CD14-positive monocyte (primary cell): ENCODE measurements around the gene KIF26A. TPM values are rescaled to one million over a fixed set of nuclear protein-coding genes. Genes with fewer than 3 reads are reported as not detected.

Source experiments
- DNase-seq, 3 donors: peaks; one replicate each; pipeline ENCODE4 v3.0.0-alpha.2; 2011 to 2022
- H2AFZ ChIP-seq: 2 replicates; pipeline ENCODE4 v1.6.0; 2012; ENCODE audit warnings: mild to moderate bottlenecking, low read depth, low read length, inconsistent platforms; ENCODE audit not compliant: insufficient read depth, poor library complexity, severe bottlenecking
- H3K27ac ChIP-seq, 2 donors: 1 replicate in 1 of 2; 2 replicates in 1 of 2; pipeline ENCODE4 v1.5.1; 2012 to 2013; ENCODE audit warnings: low read length in 2 of 2, control low read depth in 1 of 2, inconsistent platforms in 1 of 2, low read depth in 1 of 2, mild to moderate bottlenecking in 1 of 2
- H3K27me3 ChIP-seq, 2 donors: one replicate each; pipeline versions ENCODE4 v1.6.0 to v1.6.1; 2011 to 2013; ENCODE audit warnings: low read length in 2 of 2; ENCODE audit not compliant: control insufficient read depth in 2 of 2, insufficient read depth in 2 of 2
- H3K36me3 ChIP-seq, 2 donors: replicated peaks in 1 of 2; 1 replicate in 1 of 2; 2 replicates in 1 of 2; pipeline versions ENCODE4 v1.5.1 to v1.6.1; 2012 to 2013; ENCODE audit warnings: low read length in 2 of 2, control low read depth in 1 of 2, inconsistent platforms in 1 of 2, mild to moderate bottlenecking in 1 of 2; ENCODE audit not compliant: insufficient read depth in 2 of 2, control insufficient read depth in 1 of 2
- H3K4me1 ChIP-seq, 2 donors: 1 replicate in 1 of 2; 2 replicates in 1 of 2; pipeline versions ENCODE4 v1.5.1 to v1.6.1; 2012 to 2013; ENCODE audit warnings: low read length in 2 of 2, control low read depth in 1 of 2, inconsistent platforms in 1 of 2, mild to moderate bottlenecking in 1 of 2, moderate library complexity in 1 of 2; ENCODE audit not compliant: insufficient read depth in 2 of 2, control insufficient read depth in 1 of 2
- H3K4me2 ChIP-seq: replicated peaks from 2 replicates; pipeline ENCODE3; 2012; ENCODE audit warnings: low read length, moderate library complexity, mild to moderate bottlenecking; ENCODE audit not compliant: poor library complexity, severe bottlenecking; ENCODE audit errors: extremely low read depth
- H3K4me3 ChIP-seq, 3 experiments: fragments of 200-600 bp in 1 of 3; sonication (generic) in 1 of 3; replicated peaks in 1 of 3; 1 replicate in 2 of 3; 2 replicates in 1 of 3; pipeline ENCODE4 v1.5.1; 2011 to 2013; ENCODE audit warnings: low read length in 3 of 3, mild to moderate bottlenecking in 3 of 3, control low read depth in 2 of 3, low read depth in 2 of 3, inconsistent platforms in 1 of 3, moderate library complexity in 1 of 3
- H3K79me2 ChIP-seq: 2 replicates; pipeline ENCODE4 v1.6.0; 2012; ENCODE audit warnings: mild to moderate bottlenecking, control low read depth, inconsistent platforms, low read length, moderate library complexity; ENCODE audit not compliant: insufficient read depth
- H3K9ac ChIP-seq: 2 replicates; pipeline ENCODE4 v1.6.0; 2017; ENCODE audit warnings: low read length, mild to moderate bottlenecking; ENCODE audit not compliant: insufficient read depth, poor library complexity, severe bottlenecking
- H3K9me3 ChIP-seq, 2 donors: replicated peaks in 1 of 2; 1 replicate in 1 of 2; 2 replicates in 1 of 2; pipeline versions ENCODE4 v1.5.1 to v1.6.1; 2012 to 2013; ENCODE audit warnings: low read length in 2 of 2, control low read depth in 1 of 2; ENCODE audit not compliant: control insufficient read depth in 1 of 2, insufficient read depth in 1 of 2
- H4K20me1 ChIP-seq: 2 replicates; pipeline ENCODE4 v1.6.0; 2012; ENCODE audit warnings: mild to moderate bottlenecking, low read length, control low read depth, moderate library complexity; ENCODE audit not compliant: insufficient read depth
- H3K27ac Mint-ChIP-seq, 7 donors: one replicate each; pipeline ENCODE4 v1.8.0; 2020; ENCODE audit warnings: mild to moderate bottlenecking in 7 of 7, mixed read lengths in 7 of 7, moderate library complexity in 6 of 7, inconsistent platforms in 2 of 7
- H3K27me3 Mint-ChIP-seq, 3 donors: one replicate each; pipeline ENCODE4 v1.8.0; 2021 to 2022; ENCODE audit warnings: low read depth in 3 of 3, mild to moderate bottlenecking in 3 of 3, mixed read lengths in 3 of 3, moderate library complexity in 3 of 3, inconsistent platforms in 1 of 3
- H3K36me3 Mint-ChIP-seq, 2 donors: one replicate each; pipeline ENCODE4 v1.8.0; 2020; ENCODE audit warnings: mixed read lengths in 2 of 2, inconsistent platforms in 1 of 2, mild to moderate bottlenecking in 1 of 2
- H3K4me1 Mint-ChIP-seq: one replicate; pipeline ENCODE4 v1.8.0; 2020; ENCODE audit warnings: mild to moderate bottlenecking, mixed read lengths
- H3K4me3 Mint-ChIP-seq, 2 donors: one replicate each; pipeline ENCODE4 v1.8.0; 2020; ENCODE audit warnings: mild to moderate bottlenecking in 2 of 2, mixed read lengths in 2 of 2, moderate library complexity in 1 of 2
- H3K9me3 Mint-ChIP-seq, 7 donors: one replicate each; pipeline ENCODE4 v1.8.0; 2020 to 2022; ENCODE audit warnings: mixed read lengths in 7 of 7, mild to moderate bottlenecking in 6 of 7, moderate library complexity in 6 of 7, inconsistent platforms in 2 of 7
- WGBS: methylation state at CpG from one replicate; pipeline ENCODE4 v1.1.5; 2013; ENCODE audit warnings: missing lambda C conversion rate; ENCODE audit not compliant: insufficient coverage; 5-methylcytosine and 5-hydroxymethylcytosine counted together
- intact Hi-C, 2 donors: fragments of 100-400 bp; cut with micrococcal nuclease; formaldehyde crosslinking; loops; one replicate each; pipeline versions ENCODE4 v1.15.0 to v1.15.1; 2023
- polyA plus RNA-seq, 3 donors: library from polyadenylated mRNA; depleted of rRNA in 1 of 3; unstranded in 2 of 3; stranded (reverse) in 1 of 3; fragments of 300-500 nt in 2 of 3; fragments of >200 nt in 1 of 3; fragmentation: Illumina TruSeq in 2 of 3; gene quantifications; 1 replicate in 2 of 3; 2 replicates in 1 of 3; pipeline ENCODE4 v1.2.3, GENCODE V29; 2012 to 2021
- TF ChIP-seq, protein P1 (sequence below): fragments of 200-600 bp; IDR thresholded peaks from one replicate; pipeline ENCODE4 v1.8.0; 2022; ENCODE audit warnings: antibody characterized with exemption, mild to moderate bottlenecking

The KIF26A gene
- polyA plus RNA-seq, 3 donors, result not detected

DNA sequence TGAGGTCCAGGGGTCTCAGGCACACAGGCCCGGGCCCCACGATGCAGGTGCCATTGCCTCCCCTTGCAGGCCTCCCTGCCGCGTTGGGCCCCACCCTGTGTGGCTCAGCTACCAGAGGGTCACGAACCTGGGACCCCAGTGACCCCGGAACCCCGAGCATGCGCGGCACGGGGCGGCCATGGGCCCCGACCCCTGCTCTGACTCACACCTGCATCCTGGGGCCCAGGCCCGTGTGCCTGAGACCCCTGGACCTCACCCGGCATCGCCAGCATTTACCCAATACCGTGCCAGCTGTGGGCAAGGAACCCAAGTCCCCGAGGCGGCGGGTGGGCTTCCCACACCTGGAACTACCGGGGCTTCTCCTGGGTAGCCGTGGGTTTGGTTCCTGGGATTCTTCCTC, 25.2 kb downstream of the KIF26A start:
- Histone ChIP-seq H3K4me3 (no peak overlapping the region), H4K20me1 (no peaks in the 10 kb centered on the region), H3K79me2 (no peaks in the 10 kb centered on the region), H3K9ac (no peak overlapping the region), H3K27ac (no peak overlapping the region), H3K4me2 (no peak overlapping the region), H2AFZ (no peak overlapping the region), H3K27me3 (no peaks in the 10 kb centered on the region), H3K36me3 (no peaks in the 10 kb centered on the region), H3K9me3 (no peaks in the 10 kb centered on the region), H3K4me1 (no peaks in the 10 kb centered on the region)
- H3K27me3 Mint-ChIP-seq, result peaks cover 0 to 3% (median 2%) of the 10 kb centered on the region in 3 donors
- 92% methylated on average over 20 of the region's 21 CpGs for WGBS
- H3K36me3 Mint-ChIP-seq, result no peaks in the 10 kb centered on the region
- TF ChIP-seq, protein P1, sequence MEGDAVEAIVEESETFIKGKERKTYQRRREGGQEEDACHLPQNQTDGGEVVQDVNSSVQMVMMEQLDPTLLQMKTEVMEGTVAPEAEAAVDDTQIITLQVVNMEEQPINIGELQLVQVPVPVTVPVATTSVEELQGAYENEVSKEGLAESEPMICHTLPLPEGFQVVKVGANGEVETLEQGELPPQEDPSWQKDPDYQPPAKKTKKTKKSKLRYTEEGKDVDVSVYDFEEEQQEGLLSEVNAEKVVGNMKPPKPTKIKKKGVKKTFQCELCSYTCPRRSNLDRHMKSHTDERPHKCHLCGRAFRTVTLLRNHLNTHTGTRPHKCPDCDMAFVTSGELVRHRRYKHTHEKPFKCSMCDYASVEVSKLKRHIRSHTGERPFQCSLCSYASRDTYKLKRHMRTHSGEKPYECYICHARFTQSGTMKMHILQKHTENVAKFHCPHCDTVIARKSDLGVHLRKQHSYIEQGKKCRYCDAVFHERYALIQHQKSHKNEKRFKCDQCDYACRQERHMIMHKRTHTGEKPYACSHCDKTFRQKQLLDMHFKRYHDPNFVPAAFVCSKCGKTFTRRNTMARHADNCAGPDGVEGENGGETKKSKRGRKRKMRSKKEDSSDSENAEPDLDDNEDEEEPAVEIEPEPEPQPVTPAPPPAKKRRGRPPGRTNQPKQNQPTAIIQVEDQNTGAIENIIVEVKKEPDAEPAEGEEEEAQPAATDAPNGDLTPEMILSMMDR, result no peak
- H3K4me1 Mint-ChIP-seq, result no peaks in the 10 kb centered on the region
- DNase-seq, result no peak
- H3K27ac Mint-ChIP-seq, result no peak overlapping the region
- H3K4me3 Mint-ChIP-seq, result no peak overlapping the region
- no peaks in the 10 kb centered on the region for H3K9me3 Mint-ChIP-seq
- intact Hi-C loops, result no loop called here

DNA sequence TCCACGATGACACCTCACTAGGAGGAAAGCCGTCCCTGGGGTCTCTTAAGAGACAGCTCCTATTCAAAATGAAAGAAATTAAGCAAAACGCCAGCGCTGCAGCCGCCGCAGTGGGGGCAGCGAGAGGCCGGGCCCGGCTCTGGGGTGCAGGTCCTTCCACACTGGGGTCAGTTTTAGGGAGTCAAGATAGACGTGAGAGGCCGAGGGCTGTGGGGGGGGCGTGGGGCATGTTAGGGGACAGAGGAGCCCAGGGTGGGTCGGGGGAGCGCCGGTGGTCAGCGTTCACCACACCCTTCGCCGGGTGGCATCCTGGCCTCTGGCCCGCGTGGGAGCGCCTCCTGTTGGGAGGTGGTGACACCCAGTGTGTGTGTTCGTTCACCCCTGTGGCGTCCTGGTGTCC, 25.7 kb downstream of the KIF26A start:
- no peaks in the 10 kb centered on the region for H3K9me3 Mint-ChIP-seq
- no peaks in the 10 kb centered on the region for H4K20me1 ChIP-seq
- H3K27me3 Mint-ChIP-seq, result peaks cover 0 to 3% (median 2%) of the 10 kb centered on the region in 3 donors
- H3K9ac ChIP-seq, result no peak overlapping the region
- H3K4me3 Mint-ChIP-seq, result no peak overlapping the region
- 87% methylated on average over 19 of the region's 23 CpGs for WGBS
- no peaks in the 10 kb centered on the region for H3K4me1 Mint-ChIP-seq
- no peaks in the 10 kb centered on the region for H3K79me2 ChIP-seq
- no peaks in the 10 kb centered on the region for H3K9me3 ChIP-seq
- H3K4me1 ChIP-seq, result no peaks in the 10 kb centered on the region
- intact Hi-C loops, result no loop called here
- H3K27me3 ChIP-seq, result no peaks in the 10 kb centered on the region
- no peak overlapping the region for H3K27ac Mint-ChIP-seq
- no peak overlapping the region for H3K27ac ChIP-seq
- no peak for DNase-seq
- TF ChIP-seq, protein P1, result no peak
- no peak overlapping the region for H3K4me3 ChIP-seq
- no peaks in the 10 kb centered on the region for H3K36me3 Mint-ChIP-seq
- no peaks in the 10 kb centered on the region for H3K36me3 ChIP-seq
- H2AFZ ChIP-seq, result no peak overlapping the region
- no peak overlapping the region for H3K4me2 ChIP-seq
